Peyer's patch (tissue), 4 donors: ENCODE measurements around the gene FRMD5. TPM values are rescaled to one million over a fixed set of nuclear protein-coding genes. Genes with fewer than 3 reads are reported as not detected.
"Not testable (repeated sequence)": the region's sequence is repeated elsewhere in the genome, so short reads cannot be mapped to it uniquely, and the experiment has no call there.

Source experiments
- DNase-seq, 3 donors: peaks; one replicate each; pipeline ENCODE4 v3.0.0-alpha.2; 2017 to 2019
- H3K27ac ChIP-seq, 4 donors: fragments of 200-600 bp; sonication (generic); one replicate each; pipeline ENCODE4 v1.5.1; 2016 to 2019
- H3K27me3 ChIP-seq, 2 donors: fragments of 200-600 bp; sonication (generic); one replicate each; pipeline ENCODE4 v1.5.1; 2019
- H3K36me3 ChIP-seq, 3 donors: fragments of 200-600 bp; sonication (generic); one replicate each; pipeline ENCODE4 v1.5.1; 2016 to 2019
- H3K4me1 ChIP-seq, 4 donors: fragments of 200-600 bp; sonication (generic); one replicate each; pipeline ENCODE4 v1.5.1; 2016 to 2019
- H3K4me3 ChIP-seq, 4 donors: fragments of 200-600 bp; sonication (generic); 1 replicate in 3 of 4; 2 replicates in 1 of 4; pipeline ENCODE4 v1.5.1; 2016 to 2019; ENCODE audit warnings: mild to moderate bottlenecking in 1 of 4
- H3K9me3 ChIP-seq, 4 donors: fragments of 200-600 bp; sonication (generic); one replicate each; pipeline ENCODE4 v1.5.1; 2016 to 2019; ENCODE audit warnings: mild to moderate bottlenecking in 1 of 4
- CTCF ChIP-seq, 6 experiments: fragments of 450-650 bp in 4 of 6; fragments of 200-600 bp in 2 of 6; sonication (generic) in 1 of 6; IDR thresholded peaks; one replicate each; pipeline ENCODE4 v1.5.1; 2017 to 2019; ENCODE audit warnings: antibody characterized with exemption in 6 of 6, mild to moderate bottlenecking in 3 of 6, moderate library complexity in 1 of 6
- POLR2A ChIP-seq, 2 donors: fragments of 450-650 bp; IDR thresholded peaks; one replicate each; pipeline ENCODE4 v1.5.1; 2017; ENCODE audit warnings: antibody characterized with exemption in 2 of 2, mild to moderate bottlenecking in 2 of 2, moderate library complexity in 2 of 2
- total RNA-seq, 4 donors: library from RNA; depleted of rRNA; stranded (reverse); fragments of >200 nt; gene quantifications; one replicate each; pipeline ENCODE4 v1.1.0, GENCODE V29; 2016

The FRMD5 gene
- 1 to 10 TPM in 1 of 4 donors, under 1 TPM in 2, not detected in 1; 0.54 to 5.0 (median 0.57) TPM for total RNA-seq

- peak within 1 kb of the TSS; percentile 50 to 65 (median 56) for H3K4me3 ChIP-seq
- no peaks in the 10 kb centered on the region for H3K9me3 ChIP-seq
- peak; percentile 84 to 92 (median 90) for DNase-seq
- peaks cover 0 to 11% of the 10 kb centered on the region in 2 donors for H3K27me3 ChIP-seq
- H3K36me3 ChIP-seq = no peaks in the 10 kb centered on the region
- TF ChIP-seq CTCF (IDR thresholded peaks at IDR 0.05) (peak in 5 of 6 experiments; percentile 12 to 51 (median 33)), POLR2A (IDR thresholded peaks at IDR 0.05) (peak in 1 of 2 donors; percentile 17)
- peaks cover 0 to 25% (median 8%) of the 10 kb centered on the region in 4 donors for H3K4me1 ChIP-seq
- peak within 1 kb of the TSS in 3 of 4 donors; percentile 49 to 76 (median 52) for H3K27ac ChIP-seq
These were observed at the start of gene FRMD5 for GRCh38 chr15:44195151-44195740. Gene FRMD5, minus strand, starts transcription at chr15:44195271.

- H3K4me3 ChIP-seq = no peak overlapping the region
- H3K4me1 ChIP-seq = no peaks in the 10 kb centered on the region
- DNase-seq = no peak
- H3K9me3 ChIP-seq = no peaks in the 10 kb centered on the region
- no peaks in the 10 kb centered on the region for H3K27me3 ChIP-seq
- TF ChIP-seq CTCF (IDR thresholded peaks at IDR 0.05) (no peak), POLR2A (IDR thresholded peaks at IDR 0.05) (no peak)
- no peak overlapping the region for H3K27ac ChIP-seq
- H3K36me3 ChIP-seq = no peaks in the 10 kb centered on the region
These were observed 48.8 kb upstream of the FRMD5 start for GRCh38 chr15:44243829-44244228.

GRCh38 chr15:44243141-44243540 lies 48.1 kb upstream of the FRMD5 start:
- H3K4me3 ChIP-seq = no peak overlapping the region
- TF ChIP-seq POLR2A (IDR thresholded peaks at IDR 0.05) (no peak), CTCF (IDR thresholded peaks at IDR 0.05) (no peak)
- no peaks in the 10 kb centered on the region for H3K36me3 ChIP-seq
- no peak for DNase-seq
- H3K4me1 ChIP-seq = no peaks in the 10 kb centered on the region
- H3K27me3 ChIP-seq = no peaks in the 10 kb centered on the region
- no peak overlapping the region for H3K27ac ChIP-seq
- H3K9me3 ChIP-seq = no peaks in the 10 kb centered on the region

GRCh38 chr15:44231842-44232241 lies 36.8 kb upstream of the FRMD5 start:
- TF ChIP-seq POLR2A (IDR thresholded peaks at IDR 0.05) (no peak), CTCF (IDR thresholded peaks at IDR 0.05) (no peak)
- Histone ChIP-seq H3K36me3 (no peaks in the 10 kb centered on the region), H3K27ac (no peak overlapping the region), H3K9me3 (no peaks in the 10 kb centered on the region), H3K27me3 (no peaks in the 10 kb centered on the region), H3K4me1 (no peaks in the 10 kb centered on the region), H3K4me3 (no peak overlapping the region)
- no peak for DNase-seq

- H3K4me3 ChIP-seq, H3K9me3 ChIP-seq, DNase-seq, H3K36me3 ChIP-seq, H3K4me1 ChIP-seq, H3K27ac ChIP-seq, H3K27me3 ChIP-seq: not testable (repeated sequence)
These were observed 34.2 kb upstream of the FRMD5 start for GRCh38 chr15:44229301-44229700.

- H3K4me3 ChIP-seq = no peak overlapping the region
- no peaks in the 10 kb centered on the region for H3K9me3 ChIP-seq
- no peak overlapping the region for H3K27ac ChIP-seq
- TF ChIP-seq POLR2A (IDR thresholded peaks at IDR 0.05) (no peak), CTCF (IDR thresholded peaks at IDR 0.05) (no peak)
- H3K36me3 ChIP-seq = no peaks in the 10 kb centered on the region
- H3K4me1 ChIP-seq = no peaks in the 10 kb centered on the region
- no peaks in the 10 kb centered on the region for H3K27me3 ChIP-seq
- no peak for DNase-seq
These were observed 32.5 kb upstream of the FRMD5 start for GRCh38 chr15:44227584-44227983.

- not testable (repeated sequence) for H3K27ac ChIP-seq, H3K9me3 ChIP-seq, H3K36me3 ChIP-seq, H3K4me3 ChIP-seq, H3K4me1 ChIP-seq, DNase-seq, H3K27me3 ChIP-seq
These were observed 31.9 kb upstream of the FRMD5 start for GRCh38 chr15:44227001-44227400.
